Urinary bladder (tissue), 4 donors: Measurements from ENCODE around the gene TMEM150C. TPM values are rescaled to one million over a fixed set of nuclear protein-coding genes. Genes with fewer than 3 reads are reported as not detected.

Experiments
- DNase-seq: peaks from one replicate; pipeline ENCODE4 v3.0.0-alpha.2; 2015; ENCODE audit errors: extremely low spot score
- H3K27ac ChIP-seq: one replicate; pipeline ENCODE4 v1.5.1; 2013; ENCODE audit warnings: low read depth, mild to moderate bottlenecking, moderate library complexity
- H3K36me3 ChIP-seq: one replicate; pipeline ENCODE4 v1.6.1; 2013; ENCODE audit warnings: mild to moderate bottlenecking, moderate library complexity; ENCODE audit not compliant: insufficient read depth
- H3K4me1 ChIP-seq: one replicate; pipeline ENCODE4 v1.6.1; 2013; ENCODE audit warnings: mild to moderate bottlenecking, moderate library complexity; ENCODE audit not compliant: insufficient read depth
- H3K4me3 ChIP-seq: one replicate; pipeline ENCODE4 v1.5.1; 2013; ENCODE audit warnings: low read depth, low read length
- WGBS: extraction: QIAGEN DNeasy Blood & Tissue Kit; methylation state at CpG from one replicate; pipeline ENCODE4 v1.1.7; 2013; 5-methylcytosine and 5-hydroxymethylcytosine counted together
- polyA plus RNA-seq: library from polyadenylated mRNA; stranded (reverse); fragments of 200-250 nt; gene quantifications from one replicate; pipeline ENCODE4 v1.2.3, GENCODE V29; 2013
- total RNA-seq: library from RNA; depleted of rRNA; stranded (reverse); fragments of >200 nt; gene quantifications from one replicate; pipeline ENCODE4 v1.2.3, GENCODE V29; 2014
- donor health status: healthy with polysubstance abuse.
- donor health status: healthy.

TMEM150C gene
- total and polyA plus RNA-seq, 2 donors, result 10.2 to 10.4 TPM

- Histone ChIP-seq H3K4me1 (no peaks in the 10 kb centered on the region), H3K4me3 (no peak overlapping the region), H3K36me3 (no peaks in the 10 kb centered on the region), H3K27ac (no peak overlapping the region)
- 50% methylated on average over 2 of the region's 2 CpGs for WGBS
- no peak for DNase-seq
Observed at GRCh38 chr4:82521283-82521682, 40.5 kb downstream of the TMEM150C start.

GRCh38 chr4:82519776-82520175, 42.0 kb downstream of the TMEM150C start:
- Histone ChIP-seq H3K36me3 (no peaks in the 10 kb centered on the region), H3K27ac (no peak overlapping the region), H3K4me3 (no peak overlapping the region), H3K4me1 (no peaks in the 10 kb centered on the region)
- no peak for DNase-seq
- WGBS, result 57% methylated on average over 2 of the region's 2 CpGs

- DNase-seq, result no peak
- no peak overlapping the region for H3K27ac ChIP-seq
- no peaks in the 10 kb centered on the region for H3K4me1 ChIP-seq
- H3K4me3 ChIP-seq, result no peak overlapping the region
- no peaks in the 10 kb centered on the region for H3K36me3 ChIP-seq
- WGBS, result 74% methylated on average over 3 of the region's 3 CpGs
Observed at GRCh38 chr4:82519072-82519471, 42.7 kb downstream of the TMEM150C start.

- H3K4me3 ChIP-seq, result no peak overlapping the region
- H3K36me3 ChIP-seq, result no peaks in the 10 kb centered on the region
- DNase-seq, result no peak
- 40% methylated on average over 2 of the region's 2 CpGs for WGBS
- H3K27ac ChIP-seq, result no peak overlapping the region
- H3K4me1 ChIP-seq, result no peaks in the 10 kb centered on the region
Observed at GRCh38 chr4:82517043-82517442, 44.7 kb downstream of the TMEM150C start.

GRCh38 chr4:82515705-82516104, 46.1 kb downstream of the TMEM150C start:
- H3K4me3 ChIP-seq, result no peak overlapping the region
- H3K4me1 ChIP-seq, result no peaks in the 10 kb centered on the region
- H3K36me3 ChIP-seq, result no peaks in the 10 kb centered on the region
- no peak for DNase-seq
- 62% methylated on average over 3 of the region's 3 CpGs for WGBS
- H3K27ac ChIP-seq, result no peak overlapping the region

- Histone ChIP-seq H3K4me3 (no peak overlapping the region), H3K36me3 (no peaks in the 10 kb centered on the region), H3K27ac (no peak overlapping the region), H3K4me1 (no peaks in the 10 kb centered on the region)
- DNase-seq, result no peak
- 85% methylated on average over 2 of the region's 2 CpGs for WGBS
Observed at GRCh38 chr4:82513382-82513781, 48.4 kb downstream of the TMEM150C start.

GRCh38 chr4:82510216-82510615, 51.6 kb downstream of the TMEM150C start:
- over 99% methylated on average over 3 of the region's 3 CpGs for WGBS
- Histone ChIP-seq H3K36me3 (no peaks in the 10 kb centered on the region), H3K4me1 (no peaks in the 10 kb centered on the region), H3K27ac (no peak overlapping the region), H3K4me3 (no peak overlapping the region)
- no peak for DNase-seq

- H3K36me3 ChIP-seq, result no peaks in the 10 kb centered on the region
- no peaks in the 10 kb centered on the region for H3K4me1 ChIP-seq
- no peak overlapping the region for H3K4me3 ChIP-seq
- DNase-seq, result no peak
- 29% methylated on average over 5 of the region's 5 CpGs for WGBS
- no peak overlapping the region for H3K27ac ChIP-seq
Observed at GRCh38 chr4:82508806-82509428, 52.9 kb downstream of the TMEM150C start.

- Histone ChIP-seq H3K36me3 (no peaks in the 10 kb centered on the region), H3K4me1 (no peaks in the 10 kb centered on the region), H3K27ac (no peak overlapping the region), H3K4me3 (no peak overlapping the region)
- no peak for DNase-seq
Observed at GRCh38 chr4:82508011-82508410, 53.8 kb downstream of the TMEM150C start.

GRCh38 chr4:82501154-82501442, 60.7 kb downstream of the TMEM150C start:
- no peak overlapping the region for H3K4me3 ChIP-seq
- H3K27ac ChIP-seq, result no peak overlapping the region
- H3K4me1 ChIP-seq, result no peaks in the 10 kb centered on the region
- 85% methylated on average over 2 of the region's 2 CpGs for WGBS
- no peak for DNase-seq
- no peaks in the 10 kb centered on the region for H3K36me3 ChIP-seq

- H3K4me1 ChIP-seq, result no peaks in the 10 kb centered on the region
- DNase-seq, result no peak
- no peak overlapping the region for H3K4me3 ChIP-seq
- WGBS, result 59% methylated on average over 5 of the region's 5 CpGs
- no peaks in the 10 kb centered on the region for H3K36me3 ChIP-seq
- H3K27ac ChIP-seq, result no peak overlapping the region
Observed at GRCh38 chr4:82500435-82501153, 61.2 kb downstream of the TMEM150C start.

- Histone ChIP-seq H3K36me3 (no peaks in the 10 kb centered on the region), H3K4me1 (no peaks in the 10 kb centered on the region), H3K27ac (no peak overlapping the region), H3K4me3 (no peak overlapping the region)
- DNase-seq, result no peak
- WGBS, result 75% methylated on average over 6 of the region's 6 CpGs
Observed at GRCh38 chr4:82499738-82500434, 61.9 kb downstream of the TMEM150C start.

- Histone ChIP-seq H3K4me3 (no peak overlapping the region), H3K36me3 (no peaks in the 10 kb centered on the region), H3K27ac (no peak overlapping the region), H3K4me1 (no peaks in the 10 kb centered on the region)
- DNase-seq, result no peak
- 81% methylated on average over 2 of the region's 2 CpGs for WGBS
Observed at GRCh38 chr4:82496349-82496748, 65.4 kb downstream of the TMEM150C start.

GRCh38 chr4:82495666-82496065, 66.1 kb downstream of the TMEM150C start:
- H3K4me3 ChIP-seq, result no peak overlapping the region
- H3K27ac ChIP-seq, result no peak overlapping the region
- WGBS, result 72% methylated on average over 4 of the region's 4 CpGs
- H3K4me1 ChIP-seq, result no peaks in the 10 kb centered on the region
- no peak for DNase-seq
- no peaks in the 10 kb centered on the region for H3K36me3 ChIP-seq
